GM18502 (cell line): ENCODE results near the gene TUT1.
A peak's percentile ranks its signal among the peaks of the same experiment; 100 is the strongest.
"Not testable (repeated sequence)": the region's sequence is repeated elsewhere in the genome, so short reads cannot be mapped to it uniquely, and the experiment has no call there.

Source experiments
- ATAC-seq: cut with Tn5 transposase; IDR thresholded peaks from one replicate; pipeline ENCODE4 v1.9.1; 2021; ENCODE audit warnings: mild to moderate bottlenecking; ENCODE audit not compliant: unreplicated experiment, poor library complexity

The TUT1 gene

DNA sequence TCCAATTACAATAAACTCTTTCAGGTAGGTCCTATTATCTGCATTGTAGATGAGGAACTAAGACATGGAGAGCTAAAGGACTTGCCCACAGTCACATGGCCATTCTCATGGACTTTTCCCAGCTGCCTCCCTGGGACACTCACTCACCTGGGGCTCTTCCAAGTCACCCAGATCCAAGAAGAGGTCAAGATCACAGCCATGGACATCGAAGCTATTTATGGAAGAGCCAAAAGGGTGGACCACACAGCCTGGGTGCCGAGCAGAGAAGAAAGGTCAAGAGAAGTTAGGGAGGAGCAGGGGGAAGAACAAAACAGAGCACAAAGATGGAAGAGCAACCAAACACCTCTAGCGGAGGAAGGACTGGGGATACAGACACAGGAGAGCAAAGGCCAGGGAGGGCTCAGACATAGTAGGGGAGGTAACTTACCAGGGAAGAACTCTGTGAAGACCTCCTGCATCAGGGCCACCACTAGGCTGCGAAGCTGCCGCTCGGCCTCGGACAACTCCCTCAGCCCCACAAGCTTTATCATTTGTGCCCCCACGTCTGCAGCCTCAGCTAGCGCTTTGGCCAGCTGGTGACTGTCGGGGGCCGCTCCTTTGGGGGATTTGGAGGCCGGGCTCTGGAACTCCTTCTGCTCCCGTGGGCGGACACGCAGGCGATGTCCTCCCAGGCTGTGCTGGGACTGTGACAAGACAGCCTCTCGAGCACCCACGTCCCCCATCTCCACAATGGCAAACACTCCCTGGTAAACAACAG is 10.2 kb downstream of the TUT1 start:
- ATAC-seq, result no peak

DNA sequence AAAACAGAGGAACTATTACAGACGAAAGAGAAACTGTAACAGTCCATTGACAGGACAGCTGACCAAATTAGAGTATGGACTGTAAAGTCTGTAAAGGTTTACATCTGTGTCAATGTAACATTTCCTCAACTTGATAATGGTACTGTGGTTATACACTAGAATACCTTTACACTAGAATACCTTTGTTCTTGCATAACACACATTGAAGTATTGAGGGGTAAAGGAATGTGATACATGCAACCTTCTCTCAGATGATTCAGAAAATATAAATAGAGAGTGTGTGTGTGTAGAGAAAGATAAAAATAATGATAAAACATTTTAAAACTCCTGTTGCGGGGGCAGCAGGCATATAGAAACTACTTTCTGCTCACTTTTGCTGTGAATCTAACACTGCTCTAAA is 12.1 kb downstream of the TUT1 start:
- no peak for ATAC-seq

DNA sequence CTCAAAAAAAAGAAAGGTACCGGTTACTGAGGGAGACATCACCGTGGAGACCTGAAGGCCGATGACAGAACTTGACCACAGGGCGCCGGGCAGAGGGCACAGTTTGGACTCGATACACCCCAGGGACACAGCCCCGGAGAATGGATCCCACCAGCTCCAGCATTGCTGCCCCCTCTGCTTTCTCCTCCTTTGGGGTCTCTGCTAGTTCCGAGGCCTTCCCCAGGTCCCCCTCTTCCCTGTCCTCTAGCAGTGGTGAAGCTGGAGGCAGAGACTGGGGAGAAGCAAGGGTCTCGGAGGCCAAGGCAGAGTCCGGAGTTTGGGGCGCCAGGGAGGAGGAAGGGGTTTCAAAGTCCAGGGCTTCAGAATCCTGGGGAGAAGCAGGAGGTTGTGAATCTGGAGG is 12.8 kb downstream of the TUT1 start:
- no peak for ATAC-seq

DNA sequence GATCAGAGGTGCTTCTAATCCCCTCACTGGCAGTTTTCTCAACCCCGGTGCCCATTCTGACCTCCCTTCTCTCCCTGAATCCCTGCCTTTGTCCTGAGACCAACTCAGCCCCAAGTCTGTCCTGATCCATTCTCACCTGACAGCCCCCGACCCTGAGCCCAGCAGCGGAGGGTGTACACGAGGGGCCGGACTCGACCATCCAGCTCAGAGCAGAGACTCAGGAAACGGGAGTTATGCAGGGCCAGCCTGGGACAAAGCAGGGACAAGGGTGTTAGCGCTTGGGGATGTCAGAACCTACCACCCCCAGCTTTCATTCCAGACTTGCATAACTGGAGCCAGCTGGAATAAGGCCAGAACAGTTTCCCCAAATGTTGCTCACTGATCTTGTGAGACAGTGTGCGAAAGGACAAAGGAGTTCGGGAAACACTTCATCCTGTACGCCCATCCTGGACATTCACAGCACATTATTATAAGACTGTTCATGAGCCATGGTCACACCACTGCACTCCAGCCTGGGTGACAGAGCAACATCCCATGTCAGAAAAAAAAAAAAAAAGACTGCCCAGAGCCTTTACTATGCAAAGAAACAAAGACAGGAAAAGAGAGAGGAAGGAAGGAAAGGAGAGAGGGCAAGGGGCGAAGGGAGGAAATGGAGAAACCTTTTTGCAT is 14.1 kb downstream of the TUT1 start:
- ATAC-seq, result no peak

DNA sequence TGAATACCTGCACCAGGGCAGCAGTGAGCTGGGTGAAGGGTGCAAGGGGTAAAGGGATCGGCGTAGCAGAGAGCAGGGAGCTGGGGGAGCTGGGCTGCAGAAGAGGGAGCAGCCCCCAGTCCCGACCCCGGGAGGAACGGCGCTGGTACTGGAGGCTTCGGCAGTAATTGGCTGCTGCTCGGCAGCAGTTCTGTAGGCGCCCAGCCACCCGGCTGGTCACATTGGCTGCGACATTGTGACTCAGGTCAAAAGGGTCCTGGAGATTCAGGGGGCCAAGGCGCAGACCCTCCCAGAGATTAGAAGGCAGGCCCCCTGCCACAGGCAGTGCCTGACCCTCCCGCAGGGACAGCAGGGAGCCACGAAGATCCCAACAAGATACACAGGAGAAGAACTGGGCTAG is 15.5 kb downstream of the TUT1 start:
- no peak for ATAC-seq

DNA sequence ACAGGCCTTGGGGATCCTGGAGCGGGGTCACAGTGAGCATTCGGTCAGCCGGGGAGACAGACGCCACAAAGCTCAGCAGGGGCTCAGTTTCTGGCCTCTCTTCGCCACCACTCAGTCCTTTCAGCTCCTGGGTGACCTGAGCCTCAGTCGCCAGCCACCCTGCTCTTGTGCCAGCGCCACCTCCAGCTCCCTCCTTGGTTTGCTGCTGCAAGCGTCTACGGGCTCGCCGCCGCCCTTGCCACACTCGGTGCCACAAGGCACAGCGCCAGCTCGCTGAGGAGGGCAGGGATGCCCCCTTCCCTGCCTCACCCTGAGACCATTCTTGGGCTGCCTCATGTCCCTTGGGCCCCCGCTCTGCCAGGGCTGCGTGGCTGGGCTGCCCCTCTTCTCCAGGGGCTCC is 16.2 kb downstream of the TUT1 start:
- ATAC-seq, result no peak

DNA sequence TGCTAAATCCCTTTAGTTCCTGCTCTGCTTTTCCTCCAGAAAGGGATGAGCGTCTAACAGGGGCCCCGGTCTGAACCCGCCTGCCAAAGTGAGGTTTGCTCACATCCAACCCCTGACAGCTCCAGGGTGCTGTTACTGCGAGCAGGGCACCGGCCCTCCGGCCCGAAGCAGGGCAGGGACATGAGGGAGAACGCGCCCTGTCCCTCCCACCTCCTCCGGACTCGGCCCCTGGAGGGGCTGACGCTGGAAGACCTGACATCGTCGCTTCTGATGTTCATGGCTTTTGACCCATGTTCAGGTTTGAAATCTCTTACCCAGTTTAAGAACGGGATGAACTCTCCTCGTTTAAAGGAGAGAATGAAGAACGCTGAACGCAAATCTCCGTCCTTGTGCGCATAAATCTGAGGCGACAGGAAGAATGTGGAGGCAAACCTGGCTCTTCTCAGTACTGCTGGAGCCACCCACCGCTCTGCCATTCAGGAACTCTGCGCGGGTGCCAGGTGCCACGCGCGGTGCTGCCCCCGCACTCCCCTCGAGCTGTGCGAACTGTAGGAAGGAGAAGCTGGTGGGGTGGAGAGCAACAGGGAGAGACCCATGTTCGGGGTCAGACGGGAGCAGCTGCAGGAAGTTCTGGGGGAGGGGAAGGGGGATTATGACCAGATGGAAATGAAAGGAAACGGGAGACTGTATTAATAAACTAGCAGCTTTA is 16.8 kb downstream of the TUT1 start:
- peak; percentile 17 for ATAC-seq

DNA sequence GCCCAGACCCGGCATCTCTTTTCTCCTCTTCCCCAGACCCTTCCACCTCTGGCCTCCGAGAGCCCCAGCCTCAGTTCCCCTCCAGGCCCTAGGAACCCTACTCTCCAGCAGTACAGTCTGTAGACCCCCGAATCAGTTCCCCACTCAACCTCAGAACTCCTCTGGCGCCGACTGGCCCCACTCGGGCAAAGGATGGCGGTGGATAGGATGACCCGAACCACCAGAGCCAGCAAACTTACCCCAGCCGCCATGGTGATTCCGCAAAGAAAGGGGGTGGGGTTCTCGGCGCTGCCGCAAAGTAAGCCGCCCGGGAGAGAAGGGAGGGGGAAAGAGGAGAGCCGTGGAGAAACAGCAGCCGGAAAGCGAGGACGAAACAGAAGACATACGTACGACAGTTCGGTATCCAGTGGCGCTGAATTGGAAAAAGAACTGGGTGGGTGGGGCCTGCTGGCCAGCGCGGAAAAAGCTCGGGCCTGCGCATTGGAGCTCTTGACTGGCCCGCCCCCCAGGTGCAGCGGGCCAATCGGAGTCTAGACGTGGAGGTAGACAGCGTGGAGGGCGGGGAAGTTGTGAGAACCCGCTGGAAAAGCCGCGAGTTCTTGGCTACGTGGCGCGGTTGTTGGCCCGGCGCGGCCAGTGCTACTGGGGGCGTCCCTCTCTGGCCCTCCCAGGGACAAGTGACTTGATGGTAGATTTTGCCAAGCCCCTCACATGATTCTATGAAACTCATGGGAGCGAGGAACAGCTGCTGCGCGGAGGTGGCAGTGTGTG is 17.5 kb downstream of the TUT1 start, which contains the start of gene EEF1G:
Gene EEF1G, minus strand, starts transcription at position 300 of the 771 bp plus-strand sequence. Its CDS starts 49 bp downstream, at position 251.
- ATAC-seq, result peak; percentile 87

DNA sequence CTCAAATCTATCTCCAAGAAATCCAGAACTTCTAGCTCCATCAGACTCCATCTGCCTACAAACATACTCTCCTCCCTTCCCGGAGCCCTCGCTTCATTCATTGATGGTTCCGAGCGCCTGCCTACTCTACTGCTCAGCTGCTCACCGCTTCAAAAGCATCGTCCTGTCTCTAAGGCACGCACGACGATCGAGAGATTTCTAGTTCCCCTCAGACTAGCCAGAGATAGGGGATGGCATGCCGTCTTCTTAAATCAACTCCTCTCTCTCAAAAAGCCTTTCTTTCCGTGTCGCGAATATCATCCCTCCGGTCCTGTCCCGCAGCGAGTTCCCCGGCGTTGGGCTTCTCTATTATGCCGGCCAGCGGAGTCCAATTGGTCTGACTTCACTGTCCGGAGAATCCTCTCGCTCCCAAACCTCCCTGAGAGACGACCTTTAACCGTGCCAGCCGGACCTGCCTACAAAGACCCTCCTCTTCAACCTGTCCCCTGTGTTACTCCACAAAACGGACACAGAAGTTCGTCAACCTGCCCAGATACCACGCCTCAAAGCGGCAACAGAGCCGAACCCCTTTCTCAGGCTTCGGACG is 18.2 kb downstream of the TUT1 start:
- ATAC-seq, result no peak

DNA sequence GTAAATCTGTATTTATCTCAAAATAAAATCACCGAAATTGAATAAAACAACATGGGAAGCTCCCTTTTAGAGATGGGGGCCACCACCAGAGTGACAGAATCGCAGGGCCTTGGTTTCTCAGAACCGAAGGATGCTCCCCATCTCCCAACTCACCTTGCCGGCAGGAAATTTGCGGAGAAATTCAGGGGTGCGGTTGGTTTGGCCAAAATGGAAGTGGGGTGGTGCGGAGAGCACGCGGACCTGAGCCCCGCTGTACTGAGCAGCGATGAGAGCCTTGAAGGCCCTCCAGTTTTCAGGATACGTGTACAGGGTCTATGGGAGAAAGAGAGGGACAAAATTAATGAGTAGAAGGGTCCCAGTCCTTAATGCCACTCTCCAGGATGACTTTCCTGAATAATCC is 18.9 kb downstream of the TUT1 start:
- ATAC-seq, result no peak

DNA sequence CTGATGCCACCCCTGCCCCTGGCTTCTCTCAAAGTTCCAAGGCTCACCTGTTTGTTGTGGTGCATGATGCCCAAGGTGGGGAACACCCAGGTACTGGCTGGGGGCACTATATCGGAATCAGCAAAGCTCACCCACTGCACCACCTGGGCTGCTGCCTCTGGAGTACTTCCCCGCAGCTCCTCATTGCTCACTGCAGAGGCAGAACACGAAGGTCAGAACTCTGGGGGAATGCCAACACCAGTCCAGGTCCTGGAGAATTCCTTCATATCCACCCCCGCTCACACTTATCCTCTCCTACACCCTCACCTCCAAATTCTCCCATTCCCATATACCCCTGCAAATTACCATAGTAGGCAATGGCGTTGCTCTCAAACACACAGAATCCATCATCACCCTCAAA is 19.8 kb downstream of the TUT1 start:
- not testable (repeated sequence) for ATAC-seq

DNA sequence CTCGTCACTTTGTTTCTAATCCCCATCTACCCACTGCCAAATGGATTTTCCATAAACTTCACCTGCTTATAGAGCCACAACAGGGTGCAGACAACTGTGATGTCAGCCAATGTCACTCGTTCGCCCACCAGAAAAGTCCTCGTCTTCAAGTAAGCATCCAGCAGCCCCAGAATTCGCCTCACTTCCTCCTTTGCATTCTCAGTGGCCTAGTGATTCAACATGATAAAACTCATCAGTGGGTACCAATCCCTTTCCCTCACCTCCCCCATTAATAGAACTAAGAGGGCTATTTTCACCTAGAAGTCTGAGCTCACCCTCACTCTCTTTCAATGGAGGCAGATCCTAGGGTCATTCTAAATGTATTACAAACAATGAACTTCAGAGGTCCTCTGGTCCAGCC is 20.4 kb downstream of the TUT1 start:
- not testable (repeated sequence) for ATAC-seq

DNA sequence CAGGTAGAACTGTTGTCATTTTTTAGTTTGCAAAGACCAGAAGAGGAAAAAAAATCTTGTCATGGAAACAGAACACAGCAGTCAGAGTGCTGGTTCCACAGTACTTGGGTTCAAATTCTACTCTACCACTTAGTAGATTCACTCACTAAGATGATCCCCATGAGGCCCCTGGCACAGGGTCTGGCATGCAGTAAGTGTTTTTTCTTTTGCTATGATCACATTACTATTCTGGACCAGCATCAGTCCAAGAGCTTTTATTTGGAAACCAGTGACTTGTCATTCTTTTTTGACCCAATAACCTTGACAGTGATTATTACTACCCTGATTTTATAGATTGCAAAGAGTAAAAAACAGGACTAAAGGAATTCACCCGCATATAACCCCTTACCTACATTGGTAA is 21.7 kb downstream of the TUT1 start:
- no peak for ATAC-seq

DNA sequence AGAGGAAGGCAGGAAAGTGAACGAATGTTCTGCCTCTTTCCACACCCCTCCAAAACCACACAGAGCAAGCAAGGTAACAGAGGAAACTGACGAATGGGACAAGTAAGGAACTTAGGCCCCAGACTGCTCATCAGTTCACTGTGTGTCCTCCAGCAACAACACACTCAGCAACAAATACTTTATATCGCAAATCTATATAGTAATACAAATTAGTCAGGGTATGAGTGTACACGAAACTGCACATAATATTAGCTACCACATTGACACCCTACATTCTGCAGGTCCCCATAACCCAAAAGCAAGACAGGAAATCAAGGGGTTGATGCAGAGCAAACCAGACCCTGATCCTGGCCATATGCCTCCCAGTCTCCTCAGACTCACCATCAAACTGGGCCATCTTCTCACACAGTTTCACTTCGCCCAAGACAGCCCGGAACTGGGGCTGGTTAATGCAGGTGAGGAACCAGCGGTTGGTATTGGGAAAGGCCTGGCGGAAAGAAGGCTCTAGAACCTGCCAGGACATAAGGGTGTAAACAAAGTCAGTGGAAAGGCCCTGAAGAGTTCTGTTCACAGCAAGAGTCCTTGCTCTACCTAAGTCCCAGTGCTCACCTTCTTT is 24.2 kb downstream of the TUT1 start:
- no peak for ATAC-seq

DNA sequence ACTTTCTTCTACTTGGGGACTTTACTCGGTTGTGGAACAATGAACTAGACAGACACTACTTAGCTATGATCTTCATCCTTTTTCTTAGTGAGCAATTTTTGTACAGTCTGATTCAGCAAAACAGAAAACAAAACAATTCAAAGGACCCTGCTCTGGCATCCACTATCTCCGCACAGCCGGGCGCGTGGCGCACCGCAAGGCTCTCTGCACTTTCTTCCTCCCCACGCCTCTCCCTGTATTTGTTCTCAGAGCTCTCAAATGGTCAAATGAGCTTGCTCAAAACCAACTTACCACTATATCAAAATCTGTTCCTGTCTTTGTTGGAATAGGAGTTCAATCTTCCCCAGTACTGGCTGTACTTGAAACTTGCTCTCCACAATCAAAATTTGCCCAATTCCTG is 25.1 kb downstream of the TUT1 start:
- no peak for ATAC-seq

DNA sequence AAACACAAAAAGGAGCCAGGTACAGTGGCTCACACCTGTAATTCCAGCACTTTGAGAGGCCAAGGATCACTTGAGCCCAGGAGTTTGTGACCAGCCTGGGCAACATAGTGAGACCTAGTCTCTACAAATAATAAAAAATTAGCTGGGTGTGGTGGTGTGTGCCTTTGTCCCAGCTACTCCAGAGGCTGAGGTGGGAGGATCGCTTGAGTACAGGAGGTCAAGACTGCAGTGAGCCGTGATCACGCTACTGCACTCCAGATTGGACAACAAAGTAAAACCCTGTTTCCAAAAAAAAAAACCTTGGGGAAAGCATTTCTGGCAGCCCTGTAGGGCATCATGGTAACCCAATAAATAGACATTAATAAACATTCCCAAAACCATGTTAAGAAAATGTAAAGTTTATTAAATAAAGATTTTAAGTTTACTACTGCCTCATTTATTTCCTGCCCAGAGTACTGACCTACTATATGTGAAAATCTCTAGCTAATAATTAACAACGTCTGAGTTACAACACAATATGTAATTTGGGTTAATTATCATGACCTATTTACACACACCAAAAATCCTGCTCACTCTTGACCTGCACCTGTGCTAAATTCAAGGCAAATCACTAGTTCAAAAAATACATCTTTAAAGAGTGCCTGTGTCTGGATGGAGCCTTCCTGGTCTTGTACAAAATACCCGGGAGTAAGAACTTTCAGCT is 26.1 kb downstream of the TUT1 start:
- no peak for ATAC-seq

DNA sequence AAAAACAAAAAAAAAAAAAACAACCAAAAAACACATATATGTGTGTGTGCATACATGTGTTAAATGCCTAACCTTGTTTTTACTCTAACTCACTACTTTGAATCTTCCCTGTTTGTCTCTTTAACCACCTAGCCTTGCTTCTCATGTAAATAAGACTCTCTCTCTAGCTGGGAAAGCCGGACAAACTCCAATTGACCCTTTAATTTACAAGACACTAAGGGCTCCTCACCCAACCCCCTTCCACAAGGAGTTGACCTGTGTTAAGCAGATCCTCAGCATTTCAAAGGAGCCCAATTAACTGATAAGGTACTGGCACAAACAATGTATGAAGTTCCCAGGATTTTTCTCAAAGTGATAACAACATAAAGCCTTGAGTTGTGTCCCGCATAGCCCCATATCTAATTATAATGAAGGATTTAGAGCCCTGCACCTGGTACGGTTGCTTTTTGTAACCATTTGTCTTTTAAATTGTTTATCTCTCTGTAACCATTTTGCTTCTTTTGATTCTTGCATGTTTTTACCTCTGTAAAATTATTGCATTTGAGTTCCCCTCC is 29.6 kb downstream of the TUT1 start:
- ATAC-seq, result not testable (repeated sequence)

DNA sequence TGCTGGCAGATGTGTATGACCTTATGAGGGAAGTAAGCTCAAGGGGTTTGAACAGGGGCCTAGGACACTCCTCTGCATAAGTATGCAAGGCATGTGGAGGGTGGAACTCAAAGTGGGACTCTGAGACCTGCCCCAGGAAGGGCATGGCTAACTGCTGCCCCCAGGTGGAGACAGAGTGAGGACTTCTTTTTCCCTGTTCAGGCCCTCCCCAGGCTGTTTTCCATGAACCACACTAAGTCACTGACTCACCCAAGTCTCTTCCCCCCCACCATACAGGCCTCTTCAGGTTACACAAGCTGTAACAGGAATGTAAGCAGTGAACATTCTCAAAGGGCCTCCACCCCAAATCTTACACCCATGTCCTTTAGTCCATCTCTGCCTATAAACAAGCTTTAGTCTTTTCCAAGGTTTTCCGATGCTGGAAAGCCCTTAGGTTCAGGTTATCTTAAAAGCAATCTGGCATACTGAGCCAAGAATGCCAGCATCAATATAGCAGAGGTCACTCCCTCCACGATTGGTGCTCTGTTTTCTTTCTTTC is 30.7 kb downstream of the TUT1 start:
- ATAC-seq, result no peak

DNA sequence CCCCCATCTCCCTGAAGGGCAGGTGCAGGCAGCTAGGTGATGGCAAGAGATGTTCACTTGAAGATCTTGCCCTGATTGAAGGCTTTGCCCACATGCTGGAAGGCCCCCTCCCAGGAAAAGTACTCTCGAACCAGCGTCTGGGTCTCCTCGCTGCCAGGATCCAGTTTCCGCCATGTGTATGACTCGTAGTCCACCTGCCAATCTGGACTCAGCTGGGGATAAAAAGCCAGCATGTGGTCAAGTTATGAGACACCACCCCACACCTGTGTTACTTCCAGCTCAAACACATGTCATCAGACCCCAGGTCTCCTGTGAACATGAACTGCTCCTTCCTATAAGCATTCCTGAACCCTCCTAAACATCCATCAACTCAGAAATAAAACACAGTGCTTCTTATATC is 31.7 kb downstream of the TUT1 start:
- ATAC-seq, result not testable (repeated sequence)
